Esophagus squamous epithelium (tissue), 4 donors: Measurements from ENCODE around the gene PCCA.

Source experiments
- POLR2A ChIP-seq, 4 donors: fragments of 450-650 bp; IDR thresholded peaks; one replicate each; pipeline ENCODE4 v1.6.1; 2017; ENCODE audit warnings: antibody characterized with exemption in 4 of 4, mild to moderate bottlenecking in 4 of 4, moderate library complexity in 3 of 4
- TF ChIP-seq, protein P1 (sequence below), 6 experiments: fragments of 450-650 bp in 4 of 6; fragments of 200-600 bp in 2 of 6; sonication (generic) in 2 of 6; IDR thresholded peaks; one replicate each; pipeline ENCODE4 v1.5.1; 2016 to 2019; ENCODE audit warnings: antibody characterized with exemption in 6 of 6, mild to moderate bottlenecking in 4 of 6, moderate library complexity in 4 of 6

DNA sequence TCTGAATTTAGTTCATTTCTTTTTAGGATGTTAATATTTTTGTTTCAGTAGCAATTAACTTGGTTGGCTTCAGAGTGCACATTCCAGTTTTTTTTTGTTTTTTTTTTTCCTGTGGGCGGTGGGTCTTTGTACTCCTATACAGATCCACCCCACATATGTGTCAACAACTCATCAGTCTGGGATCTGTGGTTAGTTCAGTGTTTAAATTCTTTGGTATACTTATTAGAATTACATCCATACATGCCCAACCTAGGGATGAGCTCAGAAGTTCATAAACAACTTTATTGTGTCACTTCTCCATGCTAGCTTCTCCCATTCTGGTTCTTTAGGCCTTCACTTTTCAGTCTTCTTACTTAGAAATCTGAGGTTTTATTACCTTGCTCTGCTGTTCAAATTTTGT, 50.9 kb downstream of the PCCA start:
- TF ChIP-seq, protein P1, sequence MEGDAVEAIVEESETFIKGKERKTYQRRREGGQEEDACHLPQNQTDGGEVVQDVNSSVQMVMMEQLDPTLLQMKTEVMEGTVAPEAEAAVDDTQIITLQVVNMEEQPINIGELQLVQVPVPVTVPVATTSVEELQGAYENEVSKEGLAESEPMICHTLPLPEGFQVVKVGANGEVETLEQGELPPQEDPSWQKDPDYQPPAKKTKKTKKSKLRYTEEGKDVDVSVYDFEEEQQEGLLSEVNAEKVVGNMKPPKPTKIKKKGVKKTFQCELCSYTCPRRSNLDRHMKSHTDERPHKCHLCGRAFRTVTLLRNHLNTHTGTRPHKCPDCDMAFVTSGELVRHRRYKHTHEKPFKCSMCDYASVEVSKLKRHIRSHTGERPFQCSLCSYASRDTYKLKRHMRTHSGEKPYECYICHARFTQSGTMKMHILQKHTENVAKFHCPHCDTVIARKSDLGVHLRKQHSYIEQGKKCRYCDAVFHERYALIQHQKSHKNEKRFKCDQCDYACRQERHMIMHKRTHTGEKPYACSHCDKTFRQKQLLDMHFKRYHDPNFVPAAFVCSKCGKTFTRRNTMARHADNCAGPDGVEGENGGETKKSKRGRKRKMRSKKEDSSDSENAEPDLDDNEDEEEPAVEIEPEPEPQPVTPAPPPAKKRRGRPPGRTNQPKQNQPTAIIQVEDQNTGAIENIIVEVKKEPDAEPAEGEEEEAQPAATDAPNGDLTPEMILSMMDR (IDR thresholded peaks at IDR 0.05): no peak
- TF ChIP-seq POLR2A (IDR thresholded peaks at IDR 0.05): no peak
